Amniotic stem cell (primary cell): ENCODE measurements around the gene TWIST2.

Source experiments
- DNase-seq: peaks from one replicate; lab custom pipeline; 2025; lab: John Stamatoyannopoulos, UW

TWIST2 gene

GRCh38 chr2:238838786-238839327 lies 9.0 kb upstream of the TWIST2 start:
- no peak for DNase-seq

DNA sequence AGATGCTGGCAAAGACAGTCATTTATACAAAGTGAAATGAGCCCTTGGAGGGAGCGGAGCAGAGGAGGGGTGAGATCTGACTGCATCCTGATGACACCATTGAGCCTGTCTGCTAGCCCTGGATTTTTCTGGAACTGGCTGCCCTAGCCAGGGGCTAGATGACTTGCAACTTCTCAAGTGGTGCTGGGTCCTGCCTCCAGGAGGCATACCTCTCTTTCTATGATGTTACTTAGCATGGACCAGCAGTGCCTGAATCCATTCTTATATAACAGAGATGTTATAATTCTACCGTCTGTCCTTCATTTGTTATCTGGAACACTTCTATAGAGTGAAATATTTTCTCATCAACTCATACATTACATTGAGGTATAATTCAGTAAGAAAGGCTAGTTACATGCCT lies 8.5 kb upstream of the TWIST2 start:
- DNase-seq: no peak

GRCh38 chr2:238841542-238842164 lies 6.2 kb upstream of the TWIST2 start:
- DNase-seq: no peak

DNA sequence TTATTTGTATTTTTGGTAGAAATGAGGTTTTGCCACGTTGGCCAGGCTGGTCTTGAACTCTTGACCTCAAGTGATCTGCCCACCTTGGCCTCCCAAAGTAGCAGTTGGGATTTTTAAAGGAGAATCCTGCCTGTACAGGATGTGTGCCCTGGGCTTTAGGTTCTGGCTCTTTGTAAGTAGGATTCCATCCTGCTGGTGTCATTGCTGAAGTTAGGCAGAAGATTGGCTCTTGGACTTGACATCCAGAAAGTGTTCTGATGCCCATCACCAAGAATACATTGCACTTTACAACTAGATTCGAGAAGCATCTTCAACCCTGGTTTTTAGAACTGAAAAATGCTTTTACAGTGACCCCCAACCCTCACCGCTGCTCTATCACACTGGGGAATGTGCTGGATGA lies 4.4 kb upstream of the TWIST2 start:
- no peak for DNase-seq

DNA sequence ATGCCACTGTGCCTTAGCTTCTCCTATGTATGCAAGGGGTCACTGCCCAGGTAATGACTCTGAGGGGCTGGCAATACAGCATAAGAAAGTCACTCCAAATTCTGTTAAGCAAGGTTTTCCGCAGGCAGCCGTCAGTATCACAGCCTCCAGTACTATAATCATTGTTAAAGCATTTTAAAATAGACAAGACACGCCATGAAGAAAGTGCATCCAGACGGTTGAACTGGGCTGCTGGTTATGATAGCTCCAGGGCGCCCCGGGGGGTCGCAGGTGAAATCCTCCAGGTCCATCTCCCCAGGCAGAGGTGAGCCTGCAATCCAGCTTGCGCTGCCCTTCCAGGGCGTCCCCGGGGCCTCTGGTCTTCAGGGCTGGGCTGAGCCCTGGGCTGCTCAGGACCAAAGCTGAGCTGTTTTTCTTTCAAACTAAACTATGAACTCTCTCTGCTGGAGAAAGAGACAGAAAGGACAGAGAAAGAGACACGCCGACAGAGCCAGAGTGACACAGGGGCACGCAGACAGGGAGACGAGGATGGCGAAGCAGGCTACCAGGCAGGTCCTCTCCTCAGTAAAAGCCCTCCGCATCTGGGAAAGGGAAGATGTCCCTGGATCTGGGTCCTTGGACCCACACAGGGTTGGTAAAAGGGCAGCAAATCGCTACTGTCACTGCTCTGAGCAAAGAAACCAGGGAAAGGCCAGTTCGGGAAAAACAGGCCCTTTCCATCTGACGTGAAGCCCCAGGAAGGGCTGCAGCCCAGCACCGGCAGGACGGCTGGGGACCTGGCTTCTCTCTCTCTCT lies 2.1 kb upstream of the TWIST2 start:
- no peak for DNase-seq

DNA sequence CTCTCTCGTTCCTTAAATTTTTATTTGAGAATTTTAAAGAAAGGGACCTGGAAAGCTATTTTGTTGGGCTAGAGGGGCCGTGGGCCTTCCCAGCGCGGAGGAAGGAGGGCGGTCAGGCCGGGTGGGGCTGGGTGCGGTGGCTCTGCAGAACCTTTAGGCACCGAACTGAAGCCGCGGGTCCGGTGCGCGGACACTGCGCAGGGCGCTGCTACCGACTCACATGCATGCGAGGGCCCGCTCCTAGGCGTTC lies 1.6 kb upstream of the TWIST2 start:
- no peak for DNase-seq

DNA sequence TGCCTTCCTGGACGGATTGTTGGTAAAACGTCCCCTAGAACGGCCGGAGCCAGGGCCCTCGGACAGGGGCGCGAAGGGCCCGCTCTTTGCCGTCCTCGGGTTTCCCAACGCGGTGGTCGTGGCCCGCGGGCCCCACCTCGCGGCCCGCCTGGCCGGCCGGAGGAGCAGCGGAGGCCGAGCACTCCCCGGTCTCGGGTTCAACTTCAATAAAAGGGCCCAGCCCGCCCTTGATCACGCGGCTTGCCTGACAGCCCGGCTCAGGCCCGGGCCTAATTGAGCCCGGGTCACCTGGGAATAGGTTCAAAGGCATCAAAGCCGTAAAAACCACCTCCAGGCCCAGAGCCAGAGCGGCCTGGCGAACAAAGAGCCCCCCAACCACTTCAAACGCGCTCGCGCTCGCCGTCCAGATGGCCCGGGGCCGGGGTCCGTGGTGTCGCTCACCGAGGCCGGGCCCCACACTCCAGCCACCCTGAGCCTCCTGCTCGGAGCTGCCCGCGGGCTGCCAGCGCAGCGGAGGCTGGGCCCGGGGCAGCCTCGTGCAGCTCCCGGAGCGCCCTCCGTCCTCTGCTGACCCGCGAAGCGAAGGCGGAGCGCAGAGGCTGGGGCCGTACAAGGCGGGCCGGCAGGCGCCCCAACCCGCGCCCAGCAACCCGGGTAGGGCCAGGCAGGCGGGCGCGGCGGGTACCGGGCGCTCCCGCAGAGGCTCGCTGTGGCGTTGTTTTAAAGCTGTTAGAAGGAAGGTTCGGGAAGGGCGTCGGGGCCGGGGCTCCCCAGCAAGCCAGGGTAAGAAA lies 1.1 kb upstream of the TWIST2 start:
- no peak for DNase-seq

DNA sequence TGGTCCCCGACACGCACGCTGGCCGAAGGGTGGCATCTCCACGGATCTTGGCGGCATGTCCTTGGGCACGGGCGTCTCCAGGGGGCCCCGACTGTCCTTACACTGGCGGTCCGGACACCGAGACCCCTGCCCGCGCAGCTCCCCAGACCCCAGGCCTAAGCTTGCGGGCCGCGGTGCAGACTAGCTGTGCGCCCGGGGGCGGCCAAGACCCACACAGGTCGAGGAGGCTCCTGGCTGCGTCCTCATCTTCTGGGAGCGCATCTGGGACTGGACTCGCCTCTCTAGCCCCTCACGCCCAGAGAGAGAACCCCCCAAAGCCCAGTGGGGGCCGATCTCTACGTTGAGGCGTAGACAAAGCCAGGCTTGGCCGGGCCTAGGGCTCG lies 475 bp upstream of the TWIST2 start:
- no peak for DNase-seq

DNA sequence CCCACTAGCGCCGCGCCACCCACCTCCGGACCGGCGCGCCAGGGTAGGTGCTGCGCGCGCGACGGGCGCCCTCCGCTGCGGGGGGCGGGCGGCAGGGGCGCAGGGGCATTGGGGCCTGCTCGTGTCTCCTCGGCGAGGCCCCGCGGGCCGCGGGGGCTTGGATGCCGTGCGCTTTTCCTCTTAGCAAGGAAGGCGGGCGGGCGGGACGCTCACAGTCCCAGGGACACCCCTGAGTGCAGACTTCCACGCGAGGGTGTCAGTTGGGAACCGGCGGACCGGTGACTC lies 748 bp downstream of the TWIST2 start:
- no peak for DNase-seq

GRCh38 chr2:238848976-238849853 lies 1.3 kb downstream of the TWIST2 start:
- no peak for DNase-seq

DNA sequence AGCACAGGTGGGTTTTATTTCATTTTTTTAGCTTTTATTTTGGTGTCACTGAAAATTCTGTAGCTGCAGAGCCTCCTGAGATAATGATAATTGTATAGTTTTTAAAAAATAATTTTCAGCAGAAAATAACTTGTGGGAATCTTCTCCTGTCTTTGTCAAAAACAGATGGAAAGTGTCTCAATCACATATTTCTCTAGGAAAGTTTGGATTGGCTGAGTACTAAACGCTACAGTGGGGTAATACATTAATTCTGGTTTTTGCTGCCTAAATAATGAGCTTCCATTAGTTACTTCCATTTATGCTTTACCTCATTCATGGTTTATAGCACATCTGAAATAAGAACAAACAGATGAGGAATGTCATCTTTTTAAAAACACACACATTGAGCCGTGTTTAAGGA lies 2.2 kb downstream of the TWIST2 start:
- no peak for DNase-seq

GRCh38 chr2:238851026-238851425 lies 3.1 kb downstream of the TWIST2 start:
- DNase-seq: no peak

GRCh38 chr2:238851761-238852160 lies 3.9 kb downstream of the TWIST2 start:
- no peak for DNase-seq

DNA sequence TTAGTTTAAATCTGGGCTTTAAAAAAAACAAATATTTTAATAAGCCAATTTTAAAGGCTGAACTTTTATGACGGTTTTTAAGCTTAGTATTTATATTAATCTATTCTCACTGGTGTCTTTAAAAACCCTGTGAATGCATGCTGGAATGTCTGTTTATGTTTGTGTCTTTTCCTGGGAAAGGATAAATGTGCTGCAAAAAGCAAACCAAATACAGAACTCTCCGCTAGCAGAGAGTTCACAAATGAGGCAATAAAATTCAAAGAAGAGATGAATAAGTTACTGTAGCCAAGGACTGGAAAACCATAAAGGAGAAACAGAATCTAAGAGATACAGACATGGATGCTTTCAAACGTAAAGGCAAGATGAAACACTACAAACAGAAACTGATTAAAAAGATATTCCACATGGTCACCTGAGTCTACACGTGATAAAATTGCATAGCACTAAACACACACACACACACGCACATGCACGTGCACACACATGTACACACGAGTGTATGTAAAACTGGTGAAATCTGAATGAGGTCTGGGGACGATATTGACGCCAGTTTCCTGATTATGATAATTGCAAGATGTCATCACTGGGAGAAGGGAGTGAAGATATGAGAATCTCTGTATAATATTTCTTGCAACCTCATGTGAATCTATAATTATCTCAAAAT lies 4.5 kb downstream of the TWIST2 start:
- no peak for DNase-seq

DNA sequence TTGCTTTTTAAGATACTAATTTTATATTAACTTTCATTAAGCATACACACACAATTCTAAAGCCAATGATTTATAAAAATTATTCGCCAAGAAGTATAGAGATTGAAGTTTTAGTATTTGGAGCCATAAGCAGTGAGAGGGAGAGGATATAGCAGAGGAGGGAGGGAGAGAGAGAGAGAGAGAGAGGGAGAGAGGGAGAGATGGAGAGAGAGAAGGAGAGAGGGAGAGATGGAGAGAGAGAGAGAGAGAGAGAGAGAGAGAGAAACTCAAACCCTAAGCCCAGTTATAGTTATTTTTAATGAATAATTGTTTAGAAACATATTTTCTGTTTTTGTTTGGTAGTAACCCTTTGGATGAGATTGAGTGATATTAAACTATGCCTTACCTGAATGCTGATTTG lies 5.3 kb downstream of the TWIST2 start:
- no peak for DNase-seq

DNA sequence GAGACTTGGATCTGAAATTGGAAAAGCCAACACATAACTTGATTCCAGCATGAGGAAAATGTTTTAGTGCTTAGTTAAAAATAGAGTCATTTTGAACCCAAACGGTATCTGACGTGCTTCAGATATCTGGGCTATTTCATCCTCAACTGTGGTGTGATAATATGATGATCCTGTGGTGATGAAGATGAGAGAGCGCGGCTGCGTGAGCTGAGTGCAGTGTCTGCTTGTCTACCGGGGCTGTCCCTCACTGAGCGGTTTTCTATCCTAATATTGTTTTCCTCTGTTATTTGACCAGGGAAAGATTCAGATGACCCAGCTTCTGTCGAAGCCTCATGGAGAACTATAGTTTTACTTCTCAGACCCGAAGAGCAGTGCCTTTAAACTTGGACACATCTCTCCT lies 5.8 kb downstream of the TWIST2 start:
- no peak for DNase-seq

- no peak for DNase-seq
Measured at GRCh38 chr2:238854246-238854645, 6.4 kb downstream of the TWIST2 start.

GRCh38 chr2:238854699-238855229 lies 6.9 kb downstream of the TWIST2 start:
- no peak for DNase-seq

DNA sequence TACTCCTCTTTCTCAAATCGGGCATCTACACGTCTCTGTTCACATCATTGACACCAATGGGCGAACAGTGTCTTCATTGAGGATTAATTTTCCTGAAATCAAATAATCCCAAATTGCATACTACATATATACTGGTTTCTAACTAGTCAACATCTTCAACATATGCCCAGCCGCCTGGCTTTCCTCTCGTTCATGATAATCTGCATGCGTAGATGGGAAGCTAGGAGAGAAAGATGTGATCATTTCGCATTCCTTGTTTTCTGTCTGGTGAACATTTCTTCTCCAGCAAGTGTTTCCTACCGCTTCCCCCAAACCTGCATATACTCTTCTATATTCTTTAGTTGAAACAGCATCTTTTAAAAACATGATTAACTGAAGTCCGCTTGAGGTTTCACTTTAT lies 7.4 kb downstream of the TWIST2 start:
- no peak for DNase-seq

- DNase-seq: no peak
Measured at GRCh38 chr2:238855891-238856580, 8.2 kb downstream of the TWIST2 start.
